Measurements from ENCODE around the gene IZUMO1R.
"Not testable (repeated sequence)": the region's sequence is repeated elsewhere in the genome, so short reads cannot be mapped to it uniquely, and the experiment has no call there.

IZUMO1R gene

GRCh38 chr11:94303966-94304958 lies at the start of gene IZUMO1R:
TSS of gene IZUMO1R (plus strand) at chr11:94304580. CDS start at chr11:94305637, 1,057 bp downstream.
- TF ChIP-seq, protein P1, sequence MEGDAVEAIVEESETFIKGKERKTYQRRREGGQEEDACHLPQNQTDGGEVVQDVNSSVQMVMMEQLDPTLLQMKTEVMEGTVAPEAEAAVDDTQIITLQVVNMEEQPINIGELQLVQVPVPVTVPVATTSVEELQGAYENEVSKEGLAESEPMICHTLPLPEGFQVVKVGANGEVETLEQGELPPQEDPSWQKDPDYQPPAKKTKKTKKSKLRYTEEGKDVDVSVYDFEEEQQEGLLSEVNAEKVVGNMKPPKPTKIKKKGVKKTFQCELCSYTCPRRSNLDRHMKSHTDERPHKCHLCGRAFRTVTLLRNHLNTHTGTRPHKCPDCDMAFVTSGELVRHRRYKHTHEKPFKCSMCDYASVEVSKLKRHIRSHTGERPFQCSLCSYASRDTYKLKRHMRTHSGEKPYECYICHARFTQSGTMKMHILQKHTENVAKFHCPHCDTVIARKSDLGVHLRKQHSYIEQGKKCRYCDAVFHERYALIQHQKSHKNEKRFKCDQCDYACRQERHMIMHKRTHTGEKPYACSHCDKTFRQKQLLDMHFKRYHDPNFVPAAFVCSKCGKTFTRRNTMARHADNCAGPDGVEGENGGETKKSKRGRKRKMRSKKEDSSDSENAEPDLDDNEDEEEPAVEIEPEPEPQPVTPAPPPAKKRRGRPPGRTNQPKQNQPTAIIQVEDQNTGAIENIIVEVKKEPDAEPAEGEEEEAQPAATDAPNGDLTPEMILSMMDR (conservative IDR thresholded peaks at IDR 0.05; ENCODE audit: low read depth, low read length): no peak
- DNase-seq (ENCODE audit: low read depth): peak; percentile 20
- no peak within 1 kb of the TSS for H3K4me3 ChIP-seq (ENCODE audit: low read depth, low read length)

DNA sequence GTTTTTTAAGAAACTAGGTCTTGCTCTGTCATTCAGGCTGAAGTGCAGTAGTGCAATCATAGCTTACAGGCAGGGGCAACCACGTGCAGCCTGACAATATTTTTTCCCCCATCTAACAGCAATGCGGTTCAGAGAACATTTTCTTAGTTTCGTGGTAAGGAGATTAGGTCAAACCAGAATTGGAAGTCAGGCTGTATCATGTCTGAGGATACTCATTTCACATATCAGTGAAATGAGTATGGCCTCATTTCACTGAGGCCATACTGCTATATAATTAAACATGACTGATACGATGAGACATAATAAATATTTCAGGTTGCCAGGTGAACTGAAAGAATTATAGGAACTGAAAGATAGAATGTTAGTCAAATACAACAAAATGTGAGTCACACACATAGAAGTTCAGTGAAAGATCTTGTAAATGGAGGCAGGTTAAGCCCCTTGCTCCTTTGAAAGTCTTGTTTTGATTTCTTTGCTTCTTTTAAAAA lies 32.5 kb upstream of the IZUMO1R start:
- TF ChIP-seq, protein P1 (conservative IDR thresholded peaks at IDR 0.05; ENCODE audit: low read depth, low read length): no peak
- H3K4me3 ChIP-seq (ENCODE audit: low read depth, low read length): no peak overlapping the region
- DNase-seq (ENCODE audit: low read depth): no peak

GRCh38 chr11:94272738-94273313 lies 31.6 kb upstream of the IZUMO1R start:
- TF ChIP-seq, protein P1 (conservative IDR thresholded peaks at IDR 0.05; ENCODE audit: low read depth, low read length): no peak
- H3K4me3 ChIP-seq (ENCODE audit: low read depth, low read length): no peak overlapping the region
- DNase-seq (ENCODE audit: low read depth): no peak

DNA sequence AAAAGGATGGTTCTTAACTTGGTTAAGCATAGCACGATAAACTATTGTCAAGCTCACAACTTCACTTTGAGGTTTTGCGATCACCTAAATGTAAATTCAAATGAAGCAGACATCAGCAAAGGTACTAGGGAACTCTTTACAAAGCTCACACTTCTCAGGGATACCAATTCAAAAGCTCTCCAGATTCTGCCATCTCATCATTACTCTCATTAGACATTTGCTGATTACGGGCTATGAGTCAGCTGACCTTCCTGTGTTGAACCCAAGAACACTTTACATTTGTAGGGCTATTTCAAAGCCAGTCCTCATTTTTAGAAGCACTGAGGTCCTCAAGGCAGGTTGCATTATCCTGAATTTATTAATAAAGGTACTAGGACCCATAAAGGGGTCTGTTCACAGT lies 28.4 kb upstream of the IZUMO1R start:
- no peak overlapping the region for H3K4me3 ChIP-seq (ENCODE audit: low read depth, low read length)
- TF ChIP-seq, protein P1 (conservative IDR thresholded peaks at IDR 0.05; ENCODE audit: low read depth, low read length): no peak
- DNase-seq (ENCODE audit: low read depth): no peak

DNA sequence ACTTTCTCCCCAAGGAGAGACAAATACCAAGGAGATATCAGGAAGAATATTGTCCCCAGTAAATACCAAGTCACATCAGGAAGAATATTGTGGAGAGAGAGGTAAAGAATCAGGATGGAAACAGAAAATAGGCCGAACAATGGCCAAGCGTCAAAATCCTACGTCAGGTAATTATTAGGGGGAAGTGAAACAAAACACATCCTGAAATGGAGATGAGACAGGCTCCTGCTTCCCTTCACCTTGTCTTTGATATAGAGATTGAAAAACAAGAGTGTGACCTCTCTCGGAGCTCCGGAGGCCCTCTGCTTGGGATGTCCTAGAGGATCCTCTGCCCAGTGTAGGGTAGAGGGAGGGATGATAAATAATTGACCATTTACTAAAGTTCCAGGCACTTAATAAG lies 27.4 kb upstream of the IZUMO1R start:
- DNase-seq (ENCODE audit: low read depth): no peak
- TF ChIP-seq, protein P1 (conservative IDR thresholded peaks at IDR 0.05; ENCODE audit: low read depth, low read length): no peak
- no peak overlapping the region for H3K4me3 ChIP-seq (ENCODE audit: low read depth, low read length)

DNA sequence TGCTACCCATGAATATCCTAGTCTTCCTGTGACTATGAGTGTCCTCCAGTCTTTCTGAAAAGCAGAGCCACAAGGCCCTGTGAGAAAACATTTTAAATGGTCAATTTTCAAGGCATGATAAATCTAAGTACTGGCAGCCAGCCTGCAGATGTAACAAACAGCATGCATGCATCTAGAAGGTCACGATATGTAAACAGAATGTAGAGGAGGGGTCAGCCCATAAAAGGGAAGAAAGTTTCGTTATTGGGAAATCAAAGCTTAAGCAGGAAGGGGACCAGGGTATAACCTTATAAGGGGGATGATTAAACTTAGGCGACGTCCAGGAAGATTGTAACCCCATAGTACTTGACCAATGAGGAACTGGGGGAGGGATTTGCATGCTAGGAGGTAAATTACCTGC lies 26.2 kb upstream of the IZUMO1R start:
- H3K4me3 ChIP-seq (ENCODE audit: low read depth, low read length): not testable (repeated sequence)
- peak; percentile 28 for DNase-seq (ENCODE audit: low read depth)

DNA sequence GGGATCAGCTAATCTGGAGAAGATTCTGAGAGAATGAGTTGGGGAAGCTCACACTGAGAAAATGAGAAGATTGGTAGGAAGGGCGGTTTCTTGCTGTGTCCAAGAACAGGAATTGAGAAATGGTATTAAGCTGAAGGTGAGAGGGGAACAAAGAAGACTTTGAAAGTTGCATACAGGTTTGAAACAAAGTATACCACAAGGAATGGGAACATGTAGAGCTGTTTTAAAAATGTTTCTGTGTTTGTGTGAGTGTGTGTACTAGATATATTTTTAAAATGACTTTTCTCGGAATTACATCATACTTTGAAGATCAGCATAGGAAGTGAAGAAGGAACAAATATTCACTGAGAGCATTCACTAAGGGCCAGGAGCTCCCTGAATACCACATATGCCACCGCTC lies 24.4 kb upstream of the IZUMO1R start:
- H3K4me3 ChIP-seq (ENCODE audit: low read depth, low read length): no peak overlapping the region
- TF ChIP-seq, protein P1 (conservative IDR thresholded peaks at IDR 0.05; ENCODE audit: low read depth, low read length): no peak
- no peak for DNase-seq (ENCODE audit: low read depth)
